GM21737 (cell line): ENCODE data around the gene CALM1.

ENCODE experiments used
- ATAC-seq: cut with Tn5 transposase; IDR thresholded peaks from one replicate; pipeline ENCODE4 v1.9.1; 2021; ENCODE audit warnings: mild to moderate bottlenecking, moderate library complexity; ENCODE audit not compliant: unreplicated experiment

CALM1 gene

DNA sequence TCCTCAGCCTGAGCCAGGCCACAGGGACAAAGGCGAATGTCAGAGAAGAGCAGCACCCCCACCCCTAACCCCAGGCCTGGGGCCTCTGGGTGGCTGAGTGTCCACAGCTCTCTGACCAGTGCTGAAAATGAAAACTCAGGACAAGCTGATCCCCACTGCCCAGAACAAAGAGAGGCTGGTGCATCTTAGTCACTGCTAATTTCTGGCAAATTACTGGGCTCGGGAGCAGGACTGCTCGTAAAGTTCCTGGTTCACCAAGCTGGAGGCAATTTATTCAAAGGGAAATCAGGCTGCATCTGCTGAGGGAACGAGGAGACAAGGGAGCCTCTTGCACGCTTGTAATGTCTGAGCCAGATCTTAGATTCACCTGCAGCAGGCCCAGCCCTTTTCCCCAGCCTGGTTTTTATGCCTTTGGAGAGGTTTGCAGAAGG is 43.2 kb downstream of the CALM1 start:
- no peak for ATAC-seq

DNA sequence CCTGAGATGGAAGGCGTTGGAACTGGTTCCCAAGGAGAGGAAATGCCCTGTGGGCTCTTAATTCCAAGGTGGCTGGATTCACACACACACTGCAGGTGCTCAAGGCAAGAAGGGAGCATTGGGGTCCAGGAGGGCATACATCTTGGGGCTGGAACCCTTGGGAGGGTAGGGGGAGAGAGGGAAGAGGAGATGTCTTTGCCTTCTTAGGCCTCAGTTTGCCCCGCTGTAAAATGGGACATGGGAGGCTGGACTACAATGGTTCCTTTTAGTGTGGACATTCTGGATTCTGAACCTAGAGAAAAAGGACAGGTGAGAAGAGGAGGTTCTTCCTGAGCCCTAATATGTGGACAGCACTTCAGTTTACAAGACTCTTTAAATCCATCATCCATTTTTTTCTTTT is 43.8 kb downstream of the CALM1 start:
- ATAC-seq: no peak

DNA sequence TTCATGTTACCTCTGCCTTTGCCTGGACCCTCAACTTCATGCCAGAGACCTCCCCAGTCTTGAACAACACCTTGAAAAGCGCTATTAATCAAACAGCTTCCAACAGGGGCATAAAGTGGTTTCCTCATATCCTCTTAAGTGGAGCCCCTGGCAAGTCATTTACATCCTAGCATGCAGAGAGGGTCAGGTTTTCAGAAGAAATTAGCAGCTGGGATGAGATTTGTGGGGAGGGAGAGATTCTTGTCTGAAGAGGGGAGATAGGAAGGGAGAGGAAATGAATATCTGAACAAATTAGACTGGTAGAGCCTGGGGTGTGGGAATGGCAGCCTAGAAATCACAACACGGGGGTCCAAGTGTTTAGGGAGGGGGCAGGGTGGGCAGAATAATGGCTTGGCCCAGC is 45.6 kb downstream of the CALM1 start:
- ATAC-seq: no peak

DNA sequence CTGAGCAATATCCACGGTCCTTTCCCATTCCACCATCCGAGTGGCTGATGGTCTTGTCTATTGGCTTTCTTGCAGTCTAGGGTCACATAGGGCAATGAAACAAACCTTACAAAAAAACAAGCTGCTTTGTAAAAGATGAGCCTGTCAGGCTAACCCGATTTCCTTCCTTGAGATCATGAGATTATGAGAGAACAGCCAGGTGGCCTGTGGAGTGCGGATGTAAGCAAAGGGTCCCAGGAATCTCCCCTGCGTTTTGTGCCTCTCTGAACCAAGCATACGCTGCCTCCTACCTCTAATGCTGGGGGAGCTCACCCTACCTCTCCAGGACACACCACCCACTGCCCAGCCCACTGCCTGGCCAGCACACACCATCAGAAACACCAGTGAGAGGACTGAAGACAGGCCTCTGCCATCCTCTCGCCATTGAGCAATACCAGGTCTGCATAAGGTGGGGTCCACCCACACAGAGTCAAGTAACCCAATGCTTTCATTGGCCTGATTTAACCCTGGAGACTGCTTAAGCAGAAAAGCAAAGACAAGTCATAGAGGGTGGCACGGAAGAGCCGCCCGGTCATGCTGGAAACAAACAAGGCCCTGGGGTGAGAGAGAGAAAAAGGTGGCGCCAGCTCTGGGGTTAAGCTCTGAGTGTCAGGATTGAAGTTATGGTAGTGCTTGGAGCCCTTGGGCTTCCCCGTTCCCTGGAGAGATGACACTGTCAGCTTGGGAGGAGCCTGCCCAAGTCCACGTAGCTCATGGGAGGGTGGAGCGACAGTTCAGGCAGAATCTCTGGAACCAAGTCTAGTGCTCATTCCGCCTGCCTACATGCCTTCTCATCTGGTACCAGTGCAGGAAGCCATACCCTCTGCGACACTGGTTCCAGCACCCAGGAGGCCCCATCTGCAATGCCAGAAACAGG is 46.6 kb downstream of the CALM1 start:
- no peak for ATAC-seq

DNA sequence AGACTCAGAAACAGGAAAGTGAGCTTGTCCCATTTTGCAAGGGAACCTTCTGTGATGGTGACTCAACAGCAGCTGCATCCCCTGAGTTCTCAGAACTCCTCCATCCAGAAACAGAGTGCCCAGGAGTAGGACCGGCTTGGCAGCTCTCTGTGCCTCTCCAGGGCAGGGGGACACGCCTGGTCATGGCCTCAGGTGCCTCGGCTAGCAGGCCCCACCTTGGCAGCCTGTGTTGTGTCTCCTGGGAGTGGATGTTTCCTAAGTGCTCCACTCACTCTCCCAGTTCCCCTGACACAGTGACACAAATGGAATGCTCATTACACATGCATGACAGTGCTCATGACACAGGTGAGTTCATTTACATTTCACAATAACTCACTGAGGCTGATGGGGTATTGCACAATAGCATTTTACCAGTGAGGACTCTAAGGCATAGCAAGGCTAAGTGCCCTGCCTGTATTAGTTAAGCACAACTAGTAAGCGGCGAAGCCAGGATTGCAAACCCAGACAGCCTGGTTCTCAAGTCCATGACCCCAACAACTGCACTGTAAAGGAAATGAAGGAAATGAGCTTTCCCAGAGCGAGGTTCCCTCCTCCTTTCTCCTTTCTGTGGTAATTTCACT is 47.4 kb downstream of the CALM1 start:
- ATAC-seq: no peak

DNA sequence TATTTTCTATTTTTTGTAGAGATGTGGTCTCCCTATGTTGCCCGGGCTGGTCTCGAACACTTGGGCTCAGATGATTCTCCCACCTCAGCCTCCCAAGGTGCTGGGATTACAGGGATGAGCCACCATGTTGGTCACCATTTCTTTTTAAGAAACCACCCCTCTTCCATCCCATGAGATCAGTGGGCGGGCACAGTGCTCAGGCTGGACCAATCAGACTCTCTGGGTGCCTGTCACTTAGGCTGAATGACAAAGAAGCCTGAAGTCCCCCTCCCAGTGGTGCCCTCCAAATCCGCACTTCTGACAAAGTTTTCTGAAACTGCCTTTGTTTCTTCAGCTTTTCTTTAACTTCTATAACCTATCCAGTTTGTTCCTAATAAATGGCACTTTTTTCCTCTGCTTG is 48.2 kb downstream of the CALM1 start:
- no peak for ATAC-seq

DNA sequence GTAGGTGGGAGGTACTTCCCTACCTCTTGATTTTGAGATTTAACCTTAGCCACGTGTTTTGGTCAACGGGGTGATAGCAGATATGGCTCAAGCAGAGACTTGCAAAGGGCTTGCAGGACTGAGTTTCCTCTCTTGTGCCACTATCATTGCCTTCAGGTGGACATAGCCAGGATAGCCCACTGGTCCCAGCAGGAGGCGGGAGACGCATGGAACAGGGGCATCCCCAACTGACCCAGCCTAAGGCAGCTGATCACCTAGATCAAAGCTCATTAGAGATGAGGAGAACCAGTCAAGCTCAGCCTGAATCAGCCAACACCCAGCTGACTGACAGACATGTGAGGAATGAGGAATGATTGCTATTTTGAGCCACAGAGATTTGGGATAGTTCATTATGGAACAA is 49.6 kb downstream of the CALM1 start:
- no peak for ATAC-seq

DNA sequence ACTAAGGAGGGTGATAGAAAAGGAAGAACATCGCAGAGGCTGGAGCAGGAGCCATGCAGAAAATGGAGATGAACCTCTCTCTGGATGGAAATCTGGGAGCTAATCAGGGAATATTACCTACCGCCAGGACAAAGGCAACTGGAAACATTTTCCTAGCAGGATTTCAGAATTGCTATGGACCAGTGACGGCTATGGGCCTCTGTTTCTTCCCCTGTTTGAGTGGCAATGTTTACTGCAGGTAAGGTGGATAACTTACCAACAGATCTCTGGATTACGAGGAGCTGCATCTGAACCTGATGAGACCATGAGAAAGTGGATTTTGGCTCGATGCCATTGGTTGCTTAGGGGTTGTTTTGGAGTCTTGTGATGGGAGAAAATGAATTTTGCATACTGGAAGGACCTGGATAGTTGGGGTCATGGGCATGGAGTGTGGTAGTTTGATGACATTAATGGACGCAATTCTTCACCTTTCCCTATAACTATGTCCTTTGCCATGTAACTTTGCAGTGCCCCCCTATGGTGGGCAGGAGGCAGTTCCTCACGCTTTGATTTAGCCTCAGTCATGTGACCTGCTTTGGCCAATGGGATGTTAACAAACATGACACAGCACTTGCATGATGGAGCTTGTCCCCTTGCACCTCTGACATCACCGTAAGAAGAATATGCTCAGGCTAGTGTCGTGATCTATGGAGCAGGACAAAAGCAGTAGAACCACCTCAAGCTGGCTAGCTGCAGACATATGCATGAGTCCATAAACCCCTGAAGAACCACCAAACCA is 51.1 kb downstream of the CALM1 start:
- no peak for ATAC-seq

DNA sequence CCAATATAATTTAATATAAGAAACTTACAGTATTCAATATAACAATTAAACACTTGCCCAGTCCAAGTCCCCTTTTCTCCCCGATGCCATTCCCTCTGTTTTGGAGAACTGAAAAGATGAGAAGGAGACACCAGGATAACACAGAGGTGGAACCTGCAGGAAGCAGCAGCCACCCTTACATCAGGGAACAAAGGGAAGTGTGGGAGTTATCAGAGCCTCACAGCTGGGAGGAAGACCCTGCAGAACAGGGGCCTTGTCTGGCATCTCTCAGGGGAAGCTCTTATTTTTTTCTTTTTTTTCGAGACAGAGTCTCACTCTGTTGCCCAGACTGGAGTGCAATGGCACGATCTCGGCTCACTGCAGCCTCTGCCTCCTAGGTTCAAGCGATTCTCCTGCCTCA is 52.6 kb downstream of the CALM1 start:
- no peak for ATAC-seq

DNA sequence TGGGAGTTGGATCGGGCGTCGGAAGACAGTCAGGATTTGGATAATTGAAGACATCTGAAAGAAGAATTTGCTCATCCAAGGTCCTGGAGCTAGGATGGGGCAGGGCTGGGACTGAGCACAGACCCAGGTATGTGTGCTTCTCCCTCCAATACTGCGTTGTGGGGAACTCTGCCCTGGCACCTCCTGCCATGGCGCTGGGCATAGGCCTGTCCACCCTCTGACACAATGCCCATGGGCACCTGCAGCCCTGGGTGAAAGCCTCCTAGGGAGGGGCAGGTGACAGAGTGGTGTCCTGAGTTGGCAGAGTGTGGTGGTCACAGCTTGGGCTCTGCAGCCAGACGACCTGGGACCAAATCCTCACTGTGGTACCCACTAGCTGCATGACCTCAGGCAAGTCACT is 53.3 kb downstream of the CALM1 start:
- ATAC-seq: no peak

DNA sequence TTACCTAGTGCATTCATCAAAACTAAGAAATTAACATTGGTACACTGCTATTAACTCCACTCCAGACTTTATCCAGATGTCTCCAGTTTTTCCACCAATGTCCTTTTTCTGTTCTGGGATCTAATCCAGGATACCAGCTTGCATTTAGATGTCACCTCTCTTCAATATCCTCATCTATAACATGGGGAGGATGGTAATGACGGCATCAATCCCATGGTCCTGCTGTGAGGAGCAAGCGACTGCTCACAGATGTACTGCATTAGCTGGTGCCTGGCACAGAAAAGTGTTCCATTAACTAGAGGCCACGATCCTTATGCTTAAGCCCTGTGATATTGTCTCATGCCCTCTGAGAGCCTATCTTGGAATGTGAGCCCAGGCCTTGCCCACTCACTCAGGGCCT is 53.8 kb downstream of the CALM1 start:
- no peak for ATAC-seq

DNA sequence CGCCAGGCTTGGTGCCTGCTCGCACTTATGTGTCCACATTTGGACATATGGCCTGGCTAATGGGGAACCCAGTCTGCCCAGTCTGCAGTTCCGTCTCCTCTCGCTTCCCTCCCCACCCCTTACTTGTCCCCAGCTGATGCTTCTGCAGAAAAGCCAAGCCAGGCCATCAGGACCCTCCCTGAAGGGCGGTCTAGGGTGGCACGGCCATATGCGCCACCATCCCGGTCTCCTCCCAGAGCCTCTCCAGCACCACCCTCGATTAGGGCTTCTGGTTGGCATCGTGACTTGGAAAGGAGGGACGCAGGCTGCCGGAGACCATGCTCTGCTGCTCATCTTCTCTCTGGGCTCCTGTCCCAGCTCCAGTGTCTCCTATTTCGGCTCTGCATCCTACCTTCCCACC is 54.6 kb downstream of the CALM1 start:
- no peak for ATAC-seq

DNA sequence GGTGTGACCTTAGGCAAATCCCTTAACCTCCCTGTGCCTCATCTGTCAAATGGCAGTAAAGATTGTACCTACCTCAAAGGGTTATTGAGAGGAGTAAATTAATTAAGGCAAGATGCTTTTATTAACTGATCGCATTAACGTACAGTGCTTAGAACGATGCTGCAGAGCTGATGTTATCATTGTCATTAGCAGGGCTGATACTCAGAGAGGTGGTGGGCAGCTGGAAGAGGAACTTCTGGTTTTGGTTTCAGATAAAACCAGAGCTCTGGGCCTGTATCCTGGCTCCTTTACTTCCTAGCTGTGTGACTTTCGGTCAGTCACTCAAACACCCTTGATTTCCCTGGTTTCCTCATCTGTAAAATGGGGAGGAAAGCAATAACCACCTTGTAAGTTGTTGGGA is 55.1 kb downstream of the CALM1 start:
- ATAC-seq: no peak

DNA sequence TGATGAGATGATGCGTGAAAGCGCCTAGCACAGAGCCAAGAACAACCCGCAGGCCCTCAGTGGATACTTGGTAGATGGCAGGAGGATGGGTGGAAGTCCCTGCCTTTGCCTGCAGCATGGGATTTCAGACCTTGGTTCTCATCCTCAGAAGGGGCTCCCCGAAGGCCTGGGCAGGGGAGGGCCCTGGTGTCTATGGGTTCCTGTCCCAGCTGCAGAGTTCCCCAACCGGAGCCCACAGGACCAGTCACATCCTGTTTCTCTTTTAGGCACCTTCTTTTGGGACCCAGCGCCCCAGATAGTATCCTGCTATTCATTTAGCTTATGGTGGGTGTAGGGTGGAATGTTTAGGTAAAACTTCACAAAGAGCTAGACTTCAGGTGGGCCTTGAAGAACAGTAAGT is 55.5 kb downstream of the CALM1 start:
- no peak for ATAC-seq

DNA sequence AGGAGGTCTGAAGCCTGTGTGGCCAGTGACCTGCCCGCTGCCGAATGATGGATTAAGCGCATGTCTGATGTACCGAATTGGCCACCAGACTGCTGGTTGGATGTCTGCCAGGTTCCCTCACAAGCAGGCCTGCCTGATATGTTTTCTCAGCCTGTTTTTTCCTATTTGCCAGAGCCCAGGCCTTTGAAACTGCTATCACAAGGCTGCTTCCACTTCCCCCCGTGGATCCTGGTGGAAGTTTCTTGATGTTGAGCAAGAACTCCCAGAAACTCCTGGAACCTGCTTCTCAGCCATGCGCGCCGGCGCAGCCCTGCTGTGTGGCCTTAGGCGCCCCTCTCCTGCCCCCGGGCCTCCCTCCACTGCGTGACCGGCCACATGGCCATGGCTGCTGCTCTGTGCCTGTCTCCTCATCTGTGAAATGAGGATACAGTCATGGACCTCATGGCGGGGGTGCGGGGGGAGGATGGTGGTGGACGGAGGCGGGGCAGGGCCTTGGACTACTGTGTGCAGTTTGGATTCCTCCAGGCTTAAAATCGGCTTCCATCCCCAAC is 56.6 kb downstream of the CALM1 start:
- no peak for ATAC-seq

DNA sequence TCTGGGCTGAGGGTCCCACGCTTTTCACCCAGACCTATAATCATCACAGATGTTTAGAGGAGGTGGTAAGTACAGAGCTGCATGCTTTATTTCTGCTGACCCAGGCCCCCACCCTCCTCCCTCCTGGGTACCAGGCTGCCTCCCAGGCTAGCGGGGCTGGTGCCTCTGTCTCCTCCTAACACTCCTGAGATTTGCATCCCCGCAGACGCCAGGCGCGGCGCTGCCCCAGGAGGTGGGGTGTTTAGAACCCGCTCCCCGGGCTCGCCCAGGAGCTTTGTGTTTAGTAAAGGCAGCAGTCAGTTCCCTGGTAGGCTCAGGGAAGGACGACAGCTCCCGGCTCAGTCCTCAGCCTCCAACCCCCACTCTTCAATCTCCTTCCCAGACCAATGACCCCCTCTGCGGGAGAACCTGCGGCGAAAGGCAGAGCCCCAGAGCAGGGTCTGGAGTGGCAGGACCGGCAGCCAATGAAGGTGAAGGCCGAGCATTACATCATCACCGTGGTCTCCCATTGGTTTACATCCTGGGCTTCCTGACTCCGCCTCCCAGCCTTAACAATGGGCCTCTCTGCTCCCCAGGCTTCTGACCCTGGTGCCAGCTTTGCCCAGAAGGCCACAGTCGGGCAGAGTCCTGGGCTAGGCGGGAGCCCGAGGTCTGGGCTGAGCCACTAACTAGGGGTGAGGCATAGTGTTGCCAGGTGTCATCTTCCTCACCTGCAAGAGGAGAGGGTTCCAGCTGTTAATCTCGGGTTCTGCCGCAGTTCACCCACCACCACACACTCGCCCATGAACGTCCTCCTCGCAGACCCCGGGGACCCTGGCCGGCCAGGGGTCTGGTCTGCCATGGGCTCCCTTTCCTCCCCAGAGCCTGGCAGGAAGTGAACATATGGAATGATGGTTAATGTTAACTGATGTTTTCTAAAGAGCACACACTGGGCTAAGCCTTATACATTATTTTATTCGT is 57.5 kb downstream of the CALM1 start:
- ATAC-seq: no peak

DNA sequence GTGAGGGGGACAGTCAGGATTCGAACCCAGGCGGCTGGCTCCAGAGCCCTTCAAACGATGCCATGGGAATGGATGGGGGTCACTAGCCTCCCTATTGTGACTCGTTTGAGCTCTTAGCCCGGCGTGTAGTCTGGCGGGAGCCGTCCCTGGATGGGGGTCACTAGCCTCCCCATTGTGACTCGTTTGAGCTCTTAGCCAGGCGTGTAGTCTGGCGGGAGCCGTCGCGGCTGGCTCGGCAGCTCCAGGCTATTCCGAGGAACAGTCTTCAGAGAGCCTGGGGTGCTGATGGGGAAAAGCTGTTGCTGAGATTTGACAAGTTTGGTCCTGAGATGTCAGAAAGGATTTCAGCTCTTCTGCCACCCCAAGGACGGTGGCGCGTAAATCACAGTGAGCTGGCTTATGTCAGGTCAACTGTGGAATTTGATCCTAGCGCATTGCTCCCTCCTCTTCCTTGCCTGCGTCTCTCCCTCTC is 58.3 kb downstream of the CALM1 start:
- ATAC-seq: no peak

DNA sequence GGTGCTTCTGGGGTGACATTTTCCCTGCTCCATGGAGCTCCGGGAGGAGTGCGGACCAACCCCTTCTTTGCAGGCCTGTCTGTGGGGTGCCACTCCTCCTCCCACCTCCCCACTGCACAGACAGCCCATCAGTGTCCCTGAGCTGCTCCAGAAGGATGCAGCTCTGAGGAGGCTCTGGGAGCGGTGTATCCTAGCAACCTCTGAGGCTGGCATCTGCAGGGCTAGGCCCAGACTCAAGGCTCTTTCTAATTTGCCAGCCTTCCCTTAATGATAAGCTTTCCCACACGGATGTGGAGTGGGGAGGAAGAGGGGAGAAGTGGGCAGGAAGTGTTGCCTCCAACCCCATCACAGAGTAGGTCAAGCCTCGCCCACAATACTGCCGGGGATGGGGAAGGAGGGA is 59.7 kb downstream of the CALM1 start:
- no peak for ATAC-seq

DNA sequence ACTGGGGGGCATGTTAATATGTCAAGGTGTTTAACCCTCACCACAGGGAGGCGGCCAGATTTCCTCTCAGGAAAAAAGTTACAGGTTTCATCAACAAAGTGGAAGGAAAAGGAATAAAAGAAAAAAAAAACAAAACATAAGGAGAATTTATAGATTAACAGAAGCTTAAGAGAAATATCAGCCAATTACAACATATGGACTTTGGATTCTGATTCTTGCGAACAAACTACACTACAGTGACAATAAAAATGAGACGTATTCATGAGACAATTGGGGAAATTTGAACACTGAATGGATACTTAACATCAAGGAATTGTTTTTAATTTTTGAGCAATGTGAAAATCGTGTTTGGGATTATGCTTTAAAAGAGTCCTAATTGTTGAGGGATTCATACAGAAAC is 60.4 kb downstream of the CALM1 start:
- no peak for ATAC-seq
